HG02938 (cell line): Measurements from ENCODE around the gene TRIP12.
"Not testable (repeated sequence)": the region's sequence is repeated elsewhere in the genome, so short reads cannot be mapped to it uniquely, and the experiment has no call there.

Source experiments
- ATAC-seq: cut with Tn5 transposase; IDR thresholded peaks from one replicate; pipeline ENCODE4 v1.9.1; 2021; ENCODE audit warnings: mild to moderate bottlenecking, moderate library complexity; ENCODE audit not compliant: unreplicated experiment

The TRIP12 gene

GRCh38 chr2:229779650-229780049 lies 142.2 kb downstream of the TRIP12 start:
- no peak for ATAC-seq

- no peak for ATAC-seq
Measured at GRCh38 chr2:229777716-229778115, 144.1 kb downstream of the TRIP12 start.

GRCh38 chr2:229775614-229776313 lies 146.0 kb downstream of the TRIP12 start:
- no peak for ATAC-seq

GRCh38 chr2:229774237-229774636 lies 147.6 kb downstream of the TRIP12 start:
- no peak for ATAC-seq

GRCh38 chr2:229768235-229768634 lies 153.6 kb downstream of the TRIP12 start:
- no peak for ATAC-seq

- ATAC-seq, result no peak
Measured at GRCh38 chr2:229765721-229766120, 156.1 kb downstream of the TRIP12 start.

- no peak for ATAC-seq
Measured at GRCh38 chr2:229761663-229762062, 160.1 kb downstream of the TRIP12 start.

GRCh38 chr2:229757462-229757861 lies 164.3 kb downstream of the TRIP12 start:
- not testable (repeated sequence) for ATAC-seq

GRCh38 chr2:229752970-229753729 lies 168.7 kb downstream of the TRIP12 start:
- ATAC-seq, result no peak

- no peak for ATAC-seq
Measured at GRCh38 chr2:229749779-229750178, 172.0 kb downstream of the TRIP12 start.

- ATAC-seq, result no peak
Measured at GRCh38 chr2:229748950-229749349, 172.9 kb downstream of the TRIP12 start.

- ATAC-seq, result not testable (repeated sequence)
Measured at GRCh38 chr2:229742691-229743090, 179.1 kb downstream of the TRIP12 start.

- no peak for ATAC-seq
Measured at GRCh38 chr2:229740279-229740678, 181.5 kb downstream of the TRIP12 start.

GRCh38 chr2:229738024-229738625 lies 183.7 kb downstream of the TRIP12 start:
- no peak for ATAC-seq

GRCh38 chr2:229734410-229734809 lies 187.4 kb downstream of the TRIP12 start:
- ATAC-seq, result no peak

- ATAC-seq, result no peak
Measured at GRCh38 chr2:229733611-229734245, 188.1 kb downstream of the TRIP12 start.

GRCh38 chr2:229732897-229733296 lies 188.9 kb downstream of the TRIP12 start:
- ATAC-seq, result no peak

GRCh38 chr2:229731916-229732315 lies 189.9 kb downstream of the TRIP12 start:
- ATAC-seq, result no peak

- no peak for ATAC-seq
Measured at GRCh38 chr2:229731363-229731762, 190.4 kb downstream of the TRIP12 start.

- ATAC-seq, result no peak
Measured at GRCh38 chr2:229728370-229728769, 193.4 kb downstream of the TRIP12 start.

- no peak for ATAC-seq
Measured at GRCh38 chr2:229726643-229727042, 195.2 kb downstream of the TRIP12 start.
